Testis (tissue), 3 donors: ENCODE data around the gene CIT. TPM values are rescaled to one million over a fixed set of nuclear protein-coding genes. Genes with fewer than 3 reads are reported as not detected.

Source experiments
- DNase-seq: peaks from one replicate; pipeline ENCODE4 v3.0.0-alpha.2; 2019
- H3K27ac ChIP-seq, 2 donors: fragments of 200-600 bp; sonication (generic); one replicate each; pipeline ENCODE4 v1.5.1; 2019
- H3K27me3 ChIP-seq: fragments of 200-600 bp; sonication (generic); one replicate; pipeline ENCODE4 v1.5.1; 2019
- H3K36me3 ChIP-seq: fragments of 200-600 bp; sonication (generic); one replicate; pipeline ENCODE4 v1.5.1; 2017; ENCODE audit warnings: low read depth; ENCODE audit errors: missing control alignments
- H3K4me1 ChIP-seq: fragments of 200-600 bp; sonication (generic); one replicate; pipeline ENCODE4 v1.5.1; 2019
- H3K4me3 ChIP-seq, 2 donors: fragments of 200-600 bp; sonication (generic); one replicate each; pipeline ENCODE4 v1.5.1; 2017 to 2019
- H3K9me3 ChIP-seq: fragments of 200-600 bp; sonication (generic); one replicate; pipeline ENCODE4 v1.5.1; 2017
- POLR2A ChIP-seq: fragments of 450-650 bp; IDR thresholded peaks from one replicate; pipeline ENCODE4 v1.6.1; 2017; ENCODE audit warnings: antibody characterized with exemption, mild to moderate bottlenecking, moderate library complexity
- WGBS, 2 donors: methylation state at CpG; one replicate each; pipeline ENCODE4 v1.1.5; 2018; 5-methylcytosine and 5-hydroxymethylcytosine counted together
- intact Hi-C: fragments of 100-400 bp; cut with DNase I; formaldehyde crosslinking; loops from one replicate; pipeline ENCODE4 v1.15.1; 2023; ENCODE audit warnings: low total_unique reads
- polyA plus RNA-seq: library from polyadenylated mRNA; stranded (reverse); fragments of 350-450 nt; fragmentation: Illumina TruSeq; extraction: RNeasy Lipid Tissue Mini Kit (QIAGEN cat#74804); gene quantifications from one replicate; pipeline ENCODE4 v1.2.3, GENCODE V29; 2014; ENCODE audit warnings: low read depth, low replicate concordance; ENCODE audit not compliant: insufficient read depth
- total RNA-seq, 2 donors: library from RNA; depleted of rRNA; stranded (reverse); fragments of >200 nt; gene quantifications; one replicate each; pipeline ENCODE4 v1.2.3, GENCODE V29; 2016
- TF ChIP-seq, protein P1 (sequence below), 3 experiments: fragments of 450-650 bp in 2 of 3; fragments of 200-600 bp in 1 of 3; sonication (generic) in 1 of 3; IDR thresholded peaks; one replicate each; pipeline ENCODE4 v1.5.1; 2016 to 2019; ENCODE audit warnings: antibody characterized with exemption in 3 of 3, mild to moderate bottlenecking in 2 of 3, moderate library complexity in 1 of 3

The CIT gene
- total and polyA plus RNA-seq, 3 donors from 2014 or later: 14.6 to 30.0 (median 20.0) TPM

DNA sequence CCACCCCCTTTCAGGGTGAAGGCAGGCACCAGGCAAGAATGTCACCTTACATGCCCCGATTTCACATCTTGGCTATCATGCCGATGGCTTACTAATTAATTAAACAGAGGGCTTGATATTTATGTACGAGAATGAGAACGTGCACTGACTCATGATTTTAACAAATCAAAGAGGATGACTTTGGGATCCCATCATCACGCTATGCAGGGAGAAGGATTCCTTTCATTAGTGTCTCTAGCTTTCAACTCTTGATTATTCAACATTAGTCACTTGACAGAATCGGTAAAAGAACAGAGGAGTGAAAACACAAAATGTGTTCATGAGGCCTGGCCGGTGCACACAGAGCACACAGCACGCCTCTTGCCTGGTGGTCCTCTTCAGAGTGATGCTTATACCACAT is 128.6 kb downstream of the CIT start:
- H3K4me1 ChIP-seq: no peaks in the 10 kb centered on the region
- no peak for TF ChIP-seq POLR2A
- TF ChIP-seq, protein P1, sequence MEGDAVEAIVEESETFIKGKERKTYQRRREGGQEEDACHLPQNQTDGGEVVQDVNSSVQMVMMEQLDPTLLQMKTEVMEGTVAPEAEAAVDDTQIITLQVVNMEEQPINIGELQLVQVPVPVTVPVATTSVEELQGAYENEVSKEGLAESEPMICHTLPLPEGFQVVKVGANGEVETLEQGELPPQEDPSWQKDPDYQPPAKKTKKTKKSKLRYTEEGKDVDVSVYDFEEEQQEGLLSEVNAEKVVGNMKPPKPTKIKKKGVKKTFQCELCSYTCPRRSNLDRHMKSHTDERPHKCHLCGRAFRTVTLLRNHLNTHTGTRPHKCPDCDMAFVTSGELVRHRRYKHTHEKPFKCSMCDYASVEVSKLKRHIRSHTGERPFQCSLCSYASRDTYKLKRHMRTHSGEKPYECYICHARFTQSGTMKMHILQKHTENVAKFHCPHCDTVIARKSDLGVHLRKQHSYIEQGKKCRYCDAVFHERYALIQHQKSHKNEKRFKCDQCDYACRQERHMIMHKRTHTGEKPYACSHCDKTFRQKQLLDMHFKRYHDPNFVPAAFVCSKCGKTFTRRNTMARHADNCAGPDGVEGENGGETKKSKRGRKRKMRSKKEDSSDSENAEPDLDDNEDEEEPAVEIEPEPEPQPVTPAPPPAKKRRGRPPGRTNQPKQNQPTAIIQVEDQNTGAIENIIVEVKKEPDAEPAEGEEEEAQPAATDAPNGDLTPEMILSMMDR (IDR thresholded peaks at IDR 0.05): no peak
- WGBS, 2 donors: 92 to 96% methylated on average over 8 of the region's 8 CpGs
- no peaks in the 10 kb centered on the region for H3K36me3 ChIP-seq
- no peak overlapping the region for H3K4me3 ChIP-seq
- H3K27ac ChIP-seq: no peak overlapping the region
- intact Hi-C loops: no loop called here
- no peaks in the 10 kb centered on the region for H3K27me3 ChIP-seq
- H3K9me3 ChIP-seq: no peaks in the 10 kb centered on the region
- no peak for DNase-seq

DNA sequence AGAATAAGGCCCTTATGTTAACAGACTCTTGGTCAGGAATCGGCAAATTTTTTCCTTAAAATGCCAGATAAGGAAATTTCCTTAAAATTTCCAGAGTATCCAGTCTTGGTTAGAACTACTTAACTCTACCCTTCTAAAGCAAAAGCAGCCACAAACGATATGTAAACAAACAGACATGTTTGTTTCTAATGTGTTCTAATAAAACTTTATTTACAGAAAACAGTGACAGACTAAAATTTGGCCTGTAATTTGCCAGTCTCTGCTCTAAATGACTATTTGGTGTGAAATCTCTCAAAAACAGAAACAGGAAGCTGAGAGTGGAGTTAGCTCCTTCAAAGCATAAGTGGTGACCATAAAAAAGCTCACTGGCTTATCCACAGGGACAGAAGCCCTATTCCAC is 131.0 kb downstream of the CIT start:
- Histone ChIP-seq H3K27me3 (no peaks in the 10 kb centered on the region), H3K4me3 (no peak overlapping the region), H3K27ac (no peak overlapping the region), H3K36me3 (no peaks in the 10 kb centered on the region), H3K4me1 (no peaks in the 10 kb centered on the region), H3K9me3 (no peaks in the 10 kb centered on the region)
- WGBS, 2 donors: 88 to 94% methylated on average over 2 of the region's 2 CpGs
- DNase-seq: no peak
- intact Hi-C loops: no loop called here
- TF ChIP-seq, protein P1 (IDR thresholded peaks at IDR 0.05): no peak
- TF ChIP-seq POLR2A: no peak

DNA sequence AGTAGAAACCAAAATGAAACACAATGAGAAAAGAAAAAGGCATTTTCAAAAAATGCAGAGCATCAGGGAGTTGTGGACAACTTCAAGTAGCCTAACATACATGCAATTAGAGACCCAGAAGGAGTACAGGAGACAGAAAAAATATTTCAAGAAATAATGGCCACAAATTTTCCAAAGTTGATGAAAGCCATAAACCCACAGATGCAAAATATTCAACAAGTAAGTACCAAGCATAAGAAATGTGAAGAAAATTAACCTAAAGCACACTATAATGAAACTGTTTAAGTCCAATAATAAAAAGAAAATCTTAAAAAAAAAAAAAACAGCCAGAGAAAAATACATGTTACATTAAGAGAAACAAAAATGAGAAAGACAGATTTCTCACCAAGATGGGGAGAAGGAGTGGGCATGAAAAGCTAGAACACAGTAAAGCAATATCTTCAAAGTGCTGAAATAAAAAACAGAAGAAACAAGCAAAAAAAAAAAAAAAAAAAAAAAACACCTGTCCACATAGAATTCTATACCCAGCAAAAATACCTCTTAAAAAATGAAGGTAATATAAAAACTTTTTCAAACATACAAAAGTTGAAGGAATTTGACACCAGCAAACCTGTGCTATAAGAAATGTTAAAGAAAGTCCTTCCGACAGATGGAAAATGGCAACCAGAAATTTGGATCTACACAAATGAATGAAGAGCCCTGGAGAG is 132.1 kb downstream of the CIT start:
- 90 to 100% methylated on average over 1 of the region's 1 CpG for WGBS, 2 donors
- no peaks in the 10 kb centered on the region for H3K36me3 ChIP-seq

DNA sequence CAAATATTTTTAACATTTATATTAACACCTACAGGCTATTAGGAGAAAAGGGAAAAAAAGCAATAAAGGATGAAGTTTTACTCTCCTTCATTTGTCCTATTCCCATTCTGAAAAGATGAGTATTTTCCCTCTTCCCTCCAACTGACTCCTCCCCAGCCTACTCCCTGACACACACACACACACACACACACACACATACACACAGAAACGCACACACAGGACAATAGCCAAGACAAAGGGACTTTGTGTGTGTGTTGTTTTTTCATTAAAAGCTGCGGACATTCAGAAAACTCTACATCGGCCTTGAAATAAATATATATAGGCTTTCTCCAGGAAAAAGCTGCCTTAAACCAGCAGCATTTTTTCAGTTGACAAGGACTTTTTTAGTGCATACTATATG is 134.4 kb downstream of the CIT start:
- Histone ChIP-seq H3K27ac (no peak overlapping the region), H3K27me3 (no peaks in the 10 kb centered on the region), H3K9me3 (no peaks in the 10 kb centered on the region), H3K4me3 (no peak overlapping the region), H3K4me1 (no peaks in the 10 kb centered on the region), H3K36me3 (no peaks in the 10 kb centered on the region)
- TF ChIP-seq, protein P1 (IDR thresholded peaks at IDR 0.05): no peak
- TF ChIP-seq POLR2A: no peak
- intact Hi-C loops: no loop called here
- no peak for DNase-seq
- WGBS, 2 donors: 84% methylated on average over 3 of the region's 3 CpGs

More for the DNA sequence above, 132.1 kb downstream of the CIT start:
- no peaks in the 10 kb centered on the region for H3K4me1 ChIP-seq
- intact Hi-C loops: no loop called here
- no peak overlapping the region for H3K4me3 ChIP-seq
- no peak for DNase-seq
- TF ChIP-seq, protein P1 (IDR thresholded peaks at IDR 0.05): no peak
- TF ChIP-seq POLR2A: no peak
- H3K27me3 ChIP-seq: no peaks in the 10 kb centered on the region
- H3K9me3 ChIP-seq: no peaks in the 10 kb centered on the region
- H3K27ac ChIP-seq: no peak overlapping the region

DNA sequence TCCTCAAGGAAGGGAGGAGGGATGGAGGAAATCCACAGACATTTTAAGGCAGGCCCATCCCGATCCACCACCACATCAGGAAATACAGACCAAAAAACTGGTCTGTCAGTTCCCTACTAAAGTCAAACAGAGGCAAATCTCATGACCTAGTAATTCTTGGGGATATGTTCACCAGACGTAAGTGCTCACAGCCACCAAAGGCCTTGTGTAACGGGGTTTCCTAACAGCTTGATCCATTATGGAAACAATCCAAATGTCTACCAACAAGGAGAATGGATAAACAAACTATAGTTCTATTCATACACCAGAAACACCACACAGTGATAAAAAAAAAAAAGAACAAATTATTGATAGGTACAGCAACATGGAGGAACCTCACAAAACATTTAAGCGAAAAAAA is 136.3 kb downstream of the CIT start:
- no peaks in the 10 kb centered on the region for H3K9me3 ChIP-seq
- no peaks in the 10 kb centered on the region for H3K27me3 ChIP-seq
- no peak overlapping the region for H3K4me3 ChIP-seq
- intact Hi-C loops: no loop called here
- H3K4me1 ChIP-seq: no peaks in the 10 kb centered on the region
- TF ChIP-seq, protein P1 (IDR thresholded peaks at IDR 0.05): no peak
- no peak for TF ChIP-seq POLR2A
- WGBS, 2 donors: 93 to 94% methylated on average over 4 of the region's 4 CpGs
- no peak overlapping the region for H3K27ac ChIP-seq
- no peak for DNase-seq
- H3K36me3 ChIP-seq: no peaks in the 10 kb centered on the region
